Stimulated activated CD8-positive, alpha-beta memory T cell treated with anti-CD3 and anti-CD28 coated beads, Interleukin-12 subunit alpha, Interleukin-12 subunit beta, amount 100 ng/mL, for 24 hours (primary cell): ENCODE data around the gene RNF11.
"Not testable (repeated sequence)": the region's sequence is repeated elsewhere in the genome, so short reads cannot be mapped to it uniquely, and the experiment has no call there.

Experiments used
- DNase-seq: peaks from one replicate; pipeline ENCODE4 v3.0.0-alpha.2; 2020; ENCODE audit errors: extremely low read depth

The RNF11 gene

GRCh38 chr1:51235673-51236530 lies at the start of gene RNF11:
Gene RNF11, plus strand, starts transcription at chr1:51236273. Its CDS starts 484 bp downstream, at chr1:51236757.
- peak; percentile 78 for DNase-seq

- no peak for DNase-seq
Measured at GRCh38 chr1:51188230-51188629, 47.8 kb upstream of the RNF11 start.

GRCh38 chr1:51189421-51190073 lies 46.5 kb upstream of the RNF11 start:
- no peak for DNase-seq

- no peak for DNase-seq
Measured at GRCh38 chr1:51190961-51191360, 45.1 kb upstream of the RNF11 start.

GRCh38 chr1:51192213-51192843 lies 43.7 kb upstream of the RNF11 start:
- peak; percentile 5 for DNase-seq

GRCh38 chr1:51193564-51193963 lies 42.5 kb upstream of the RNF11 start:
- no peak for DNase-seq

GRCh38 chr1:51203121-51203873 lies 32.8 kb upstream of the RNF11 start:
- no peak for DNase-seq

GRCh38 chr1:51203874-51204245 lies 32.2 kb upstream of the RNF11 start:
- no peak for DNase-seq

GRCh38 chr1:51210055-51210454 lies 26.0 kb upstream of the RNF11 start:
- DNase-seq, result no peak

- no peak for DNase-seq
Measured at GRCh38 chr1:51210676-51211075, 25.4 kb upstream of the RNF11 start.

GRCh38 chr1:51214615-51215131 lies 21.4 kb upstream of the RNF11 start:
- DNase-seq, result no peak

- no peak for DNase-seq
Measured at GRCh38 chr1:51215169-51215568, 20.9 kb upstream of the RNF11 start.

GRCh38 chr1:51216631-51217030 lies 19.4 kb upstream of the RNF11 start:
- DNase-seq, result no peak

GRCh38 chr1:51217101-51217500 lies 19.0 kb upstream of the RNF11 start:
- DNase-seq, result no peak

GRCh38 chr1:51218570-51218969 lies 17.5 kb upstream of the RNF11 start:
- no peak for DNase-seq

GRCh38 chr1:51219022-51219421 lies 17.1 kb upstream of the RNF11 start:
- DNase-seq, result no peak

- not testable (repeated sequence) for DNase-seq
Measured at GRCh38 chr1:51221529-51221928, 14.5 kb upstream of the RNF11 start.

GRCh38 chr1:51222136-51222787 lies 13.8 kb upstream of the RNF11 start:
- no peak for DNase-seq

GRCh38 chr1:51222809-51223208 lies 13.3 kb upstream of the RNF11 start:
- no peak for DNase-seq

GRCh38 chr1:51224255-51224654 lies 11.8 kb upstream of the RNF11 start:
- no peak for DNase-seq

- not testable (repeated sequence) for DNase-seq
Measured at GRCh38 chr1:51227231-51227960, 8.7 kb upstream of the RNF11 start.
